Spinal cord (tissue), 10 donors: Measurements from ENCODE around the gene UTP4. TPM values are rescaled to one million over a fixed set of nuclear protein-coding genes. Genes with fewer than 3 reads are reported as not detected.

Source experiments
- DNase-seq, 6 donors: peaks; one replicate each; pipeline versions ENCODE4 v3.0.0 to v3.0.0-alpha.2; 2013 to 2015; ENCODE audit warnings: low spot score in 6 of 6, low read depth in 4 of 6
- H3K27ac ChIP-seq: one replicate; pipeline ENCODE4 v1.5.1; 2013; ENCODE audit warnings: low read depth, low read length, control low read depth
- H3K27me3 ChIP-seq: one replicate; pipeline ENCODE4 v1.6.1; 2013; ENCODE audit warnings: low read length; ENCODE audit not compliant: control insufficient read depth, insufficient read depth
- H3K36me3 ChIP-seq: one replicate; pipeline ENCODE4 v1.6.1; 2013; ENCODE audit warnings: low read length; ENCODE audit not compliant: control insufficient read depth, insufficient read depth
- H3K4me1 ChIP-seq: one replicate; pipeline ENCODE4 v1.6.1; 2013; ENCODE audit warnings: low read length; ENCODE audit not compliant: control insufficient read depth, insufficient read depth
- H3K4me3 ChIP-seq: one replicate; pipeline ENCODE4 v1.5.1; 2013; ENCODE audit warnings: low read depth, low read length, control low read depth
- H3K9me3 ChIP-seq: one replicate; pipeline ENCODE4 v1.6.1; 2013; ENCODE audit warnings: low read length; ENCODE audit not compliant: control insufficient read depth, insufficient read depth
- WGBS: methylation state at CpG from one replicate; pipeline ENCODE4 v1.1.5; 2013; ENCODE audit warnings: missing lambda C conversion rate; ENCODE audit not compliant: insufficient coverage; 5-methylcytosine and 5-hydroxymethylcytosine counted together
- polyA plus RNA-seq, 2 donors: library from polyadenylated mRNA; unstranded; fragments of 120-200 nt; gene quantifications; one replicate each; pipeline ENCODE4 v1.2.1, GENCODE V29; 2013; ENCODE audit not compliant: insufficient read length in 2 of 2
- total RNA-seq, 2 donors: library from RNA; depleted of rRNA in 1 of 2; stranded (reverse); fragments of 120-200 nt in 1 of 2; fragments of >200 nt in 1 of 2; gene quantifications; one replicate each; pipeline versions ENCODE4 v1.2.3 to v1.2.4, GENCODE V29; 2013 to 2014
- donor health status: healthy.

UTP4 gene
- total and polyA plus RNA-seq, 4 donors = 19.1 to 37.7 (median 30.4) TPM

- H3K27ac ChIP-seq = peak within 1 kb of the TSS; percentile 70
- H3K36me3 ChIP-seq = no peaks in the 10 kb centered on the region
- WGBS = 0% methylated on average over 68 of the region's 69 CpGs
- DNase-seq = peak in 5 of 6 donors; percentile 80 to 97 (median 87)
- no peaks in the 10 kb centered on the region for H3K9me3 ChIP-seq
- peak within 1 kb of the TSS; percentile 67 for H3K4me3 ChIP-seq
- H3K4me1 ChIP-seq = peaks cover 21% of the 10 kb centered on the region
- no peaks in the 10 kb centered on the region for H3K27me3 ChIP-seq
These were observed 54.4 kb downstream of the UTP4 start, which contains the start of gene SNTB2 for GRCh38 chr16:69186642-69187445. SNTB2 (plus strand) TSS chr16:69187164; CDS start chr16:69187167, 3 bp downstream.

DNA sequence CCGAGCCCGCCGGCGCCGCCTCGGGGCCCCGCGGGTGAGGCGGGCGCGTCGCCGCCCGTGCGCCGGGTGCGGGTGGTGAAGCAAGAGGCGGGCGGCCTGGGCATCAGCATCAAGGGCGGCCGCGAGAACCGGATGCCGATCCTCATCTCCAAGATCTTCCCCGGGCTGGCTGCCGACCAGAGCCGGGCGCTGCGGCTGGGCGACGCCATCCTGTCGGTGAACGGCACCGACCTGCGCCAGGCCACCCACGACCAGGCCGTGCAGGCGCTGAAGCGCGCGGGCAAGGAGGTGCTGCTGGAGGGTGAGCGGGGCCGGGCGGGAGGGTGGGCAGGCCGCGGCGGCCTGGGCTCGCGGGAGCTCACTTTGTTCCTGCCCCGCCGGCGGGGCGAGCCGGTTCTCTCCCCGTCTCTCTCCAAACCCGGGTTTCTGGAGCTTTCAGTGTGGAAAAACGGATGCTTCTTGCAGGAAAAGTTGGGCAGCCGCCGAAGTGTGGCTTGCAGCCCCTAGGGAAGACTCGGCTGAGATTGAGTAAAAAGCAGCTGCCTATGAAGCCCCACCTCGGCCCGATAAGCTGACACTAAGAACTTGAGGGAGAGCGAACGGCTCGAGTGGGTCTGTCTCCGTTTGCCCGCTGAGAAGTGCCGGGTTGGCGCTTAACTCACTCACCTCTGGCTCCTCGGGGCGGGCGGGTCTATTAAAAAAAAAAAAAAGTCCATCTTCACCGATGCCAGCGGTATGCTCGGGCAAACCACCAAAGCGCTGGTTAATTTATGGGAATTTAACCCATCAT lies 55.2 kb downstream of the UTP4 start:
- peak overlapping the region; percentile 67 for H3K4me3 ChIP-seq
- H3K9me3 ChIP-seq = no peaks in the 10 kb centered on the region
- DNase-seq = peak in 4 of 6 donors; percentile 24 to 76 (median 51)
- no peaks in the 10 kb centered on the region for H3K27me3 ChIP-seq
- peaks cover 21% of the 10 kb centered on the region for H3K4me1 ChIP-seq
- peak overlapping the region; percentile 70 for H3K27ac ChIP-seq
- H3K36me3 ChIP-seq = no peaks in the 10 kb centered on the region
- WGBS = under 1% methylated on average over 69 of the region's 76 CpGs

DNA sequence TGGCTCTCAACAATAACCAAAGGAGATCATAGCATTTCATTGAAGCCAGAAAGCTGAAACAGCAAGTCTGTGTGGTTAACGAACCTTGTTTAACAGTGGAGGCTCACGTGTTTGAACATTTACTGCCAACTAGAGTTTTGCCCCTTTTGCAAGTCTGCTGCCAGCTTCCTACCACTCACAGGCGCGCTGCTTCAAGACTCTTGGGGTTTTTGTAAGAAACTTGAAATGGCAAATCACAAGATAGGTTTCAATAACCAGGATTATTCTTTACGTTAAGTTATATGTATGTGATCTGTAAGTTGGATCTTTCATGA lies 55.7 kb downstream of the UTP4 start:
- DNase-seq = peak in 5 of 6 donors; percentile 35 to 84 (median 54)
- Histone ChIP-seq H3K27me3 (no peaks in the 10 kb centered on the region), H3K9me3 (no peaks in the 10 kb centered on the region), H3K36me3 (no peaks in the 10 kb centered on the region), H3K4me3 (peak overlapping the region; percentile 67), H3K27ac (peak overlapping the region; percentile 70), H3K4me1 (peaks cover 15% of the 10 kb centered on the region)
- 0% methylated on average over 1 of the region's 5 CpGs for WGBS

GRCh38 chr16:69188716-69189115 lies 56.3 kb downstream of the UTP4 start:
- no peaks in the 10 kb centered on the region for H3K9me3 ChIP-seq
- H3K4me3 ChIP-seq = peak overlapping the region; percentile 67
- peaks cover 14% of the 10 kb centered on the region for H3K4me1 ChIP-seq
- H3K27ac ChIP-seq = peak overlapping the region; percentile 70
- H3K36me3 ChIP-seq = no peaks in the 10 kb centered on the region
- no peaks in the 10 kb centered on the region for H3K27me3 ChIP-seq
- 14% methylated on average over 3 of the region's 5 CpGs for WGBS
- DNase-seq = peak in 1 of 6 donors; percentile 35

GRCh38 chr16:69190046-69190588 lies 57.7 kb downstream of the UTP4 start:
- H3K9me3 ChIP-seq = no peaks in the 10 kb centered on the region
- H3K4me1 ChIP-seq = peaks cover 14% of the 10 kb centered on the region
- H3K4me3 ChIP-seq = no peak overlapping the region
- no peaks in the 10 kb centered on the region for H3K27me3 ChIP-seq
- no peak overlapping the region for H3K27ac ChIP-seq
- no peak for DNase-seq
- no peaks in the 10 kb centered on the region for H3K36me3 ChIP-seq
- 80% methylated on average over 1 of the region's 2 CpGs for WGBS

DNA sequence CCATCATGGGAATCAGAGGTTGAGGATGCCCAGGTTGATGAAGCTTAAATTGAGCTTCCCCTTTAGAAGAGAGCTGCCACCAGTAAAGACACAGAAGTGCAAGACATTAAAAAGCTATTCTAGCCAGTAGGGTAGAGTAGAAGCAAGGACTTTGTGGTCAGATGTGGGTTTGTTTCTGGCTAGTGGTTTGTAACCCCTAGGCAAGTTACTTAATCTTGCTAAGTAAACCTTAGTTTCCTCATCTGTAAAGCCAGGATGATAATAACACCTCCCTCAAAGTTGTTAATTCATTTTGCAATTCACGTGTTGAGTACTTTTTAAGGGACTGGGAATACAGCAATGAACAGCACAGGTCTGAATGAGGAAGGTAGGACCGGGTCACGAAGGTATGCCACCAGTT lies 58.1 kb downstream of the UTP4 start:
- Histone ChIP-seq H3K27me3 (no peaks in the 10 kb centered on the region), H3K9me3 (no peaks in the 10 kb centered on the region), H3K4me3 (no peak overlapping the region), H3K27ac (no peak overlapping the region), H3K4me1 (peaks cover 14% of the 10 kb centered on the region), H3K36me3 (no peaks in the 10 kb centered on the region)
- DNase-seq = no peak
- WGBS = 100% methylated on average over 2 of the region's 3 CpGs

DNA sequence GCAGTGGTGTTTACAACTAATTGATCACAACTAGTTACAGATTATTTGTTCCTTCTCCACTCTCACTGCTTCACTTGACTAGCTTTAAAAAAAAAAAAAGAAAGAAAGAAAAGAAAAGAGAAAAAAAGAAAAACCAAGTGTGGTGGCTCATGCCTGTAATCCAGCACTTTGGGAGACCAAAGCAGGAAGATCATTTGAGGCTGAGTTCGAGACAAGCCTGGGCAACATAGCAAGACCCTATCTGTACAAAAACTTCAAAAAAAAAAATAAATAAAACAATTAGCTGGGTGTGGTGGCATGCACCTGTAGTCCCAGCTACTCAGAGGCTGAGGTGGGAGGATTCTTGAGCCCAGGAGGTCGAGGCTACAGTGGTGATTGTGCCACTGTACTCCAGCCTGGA lies 58.7 kb downstream of the UTP4 start:
- Histone ChIP-seq H3K4me1 (peaks cover 14% of the 10 kb centered on the region), H3K4me3 (no peak overlapping the region), H3K36me3 (no peaks in the 10 kb centered on the region), H3K27ac (no peak overlapping the region), H3K27me3 (no peaks in the 10 kb centered on the region), H3K9me3 (no peaks in the 10 kb centered on the region)
- no peak for DNase-seq
- 80% methylated on average over 1 of the region's 2 CpGs for WGBS

GRCh38 chr16:69193855-69194254 lies 61.4 kb downstream of the UTP4 start:
- H3K9me3 ChIP-seq = no peaks in the 10 kb centered on the region
- no peaks in the 10 kb centered on the region for H3K36me3 ChIP-seq
- no peak for DNase-seq
- no peak overlapping the region for H3K4me3 ChIP-seq
- no peak overlapping the region for H3K27ac ChIP-seq
- H3K4me1 ChIP-seq = peaks cover 5% of the 10 kb centered on the region
- H3K27me3 ChIP-seq = no peaks in the 10 kb centered on the region

GRCh38 chr16:69194488-69194887 lies 62.0 kb downstream of the UTP4 start:
- peaks cover 1% of the 10 kb centered on the region for H3K4me1 ChIP-seq
- H3K27ac ChIP-seq = no peak overlapping the region
- no peak overlapping the region for H3K4me3 ChIP-seq
- H3K9me3 ChIP-seq = no peaks in the 10 kb centered on the region
- no peaks in the 10 kb centered on the region for H3K27me3 ChIP-seq
- DNase-seq = no peak
- H3K36me3 ChIP-seq = no peaks in the 10 kb centered on the region
